Peyer's patch (tissue), 4 donors: ENCODE data around the gene RPS3A. TPM values are rescaled to one million over a fixed set of nuclear protein-coding genes. Genes with fewer than 3 reads are reported as not detected.

ENCODE experiments used
- DNase-seq, 3 donors: peaks; one replicate each; pipeline ENCODE4 v3.0.0-alpha.2; 2017 to 2019
- H3K27ac ChIP-seq, 4 donors: fragments of 200-600 bp; sonication (generic); one replicate each; pipeline ENCODE4 v1.5.1; 2016 to 2019
- H3K27me3 ChIP-seq, 2 donors: fragments of 200-600 bp; sonication (generic); one replicate each; pipeline ENCODE4 v1.5.1; 2019
- H3K36me3 ChIP-seq, 3 donors: fragments of 200-600 bp; sonication (generic); one replicate each; pipeline ENCODE4 v1.5.1; 2016 to 2019
- H3K4me1 ChIP-seq, 4 donors: fragments of 200-600 bp; sonication (generic); one replicate each; pipeline ENCODE4 v1.5.1; 2016 to 2019
- H3K4me3 ChIP-seq, 4 donors: fragments of 200-600 bp; sonication (generic); 1 replicate in 3 of 4; 2 replicates in 1 of 4; pipeline ENCODE4 v1.5.1; 2016 to 2019; ENCODE audit warnings: mild to moderate bottlenecking in 1 of 4
- H3K9me3 ChIP-seq, 4 donors: fragments of 200-600 bp; sonication (generic); one replicate each; pipeline ENCODE4 v1.5.1; 2016 to 2019; ENCODE audit warnings: mild to moderate bottlenecking in 1 of 4
- POLR2A ChIP-seq, 2 donors: fragments of 450-650 bp; IDR thresholded peaks; one replicate each; pipeline ENCODE4 v1.5.1; 2017; ENCODE audit warnings: antibody characterized with exemption in 2 of 2, mild to moderate bottlenecking in 2 of 2, moderate library complexity in 2 of 2
- total RNA-seq, 4 donors: library from RNA; depleted of rRNA; stranded (reverse); fragments of >200 nt; gene quantifications; one replicate each; pipeline ENCODE4 v1.1.0, GENCODE V29; 2016
- TF ChIP-seq, protein P1 (sequence below), 6 experiments: fragments of 450-650 bp in 4 of 6; fragments of 200-600 bp in 2 of 6; sonication (generic) in 1 of 6; IDR thresholded peaks; one replicate each; pipeline ENCODE4 v1.5.1; 2017 to 2019; ENCODE audit warnings: antibody characterized with exemption in 6 of 6, mild to moderate bottlenecking in 3 of 6, moderate library complexity in 1 of 6

RPS3A gene
- total RNA-seq, 4 donors from 2014 or later = 879 to 3,561 (median 1,074) TPM

- no peak overlapping the region for H3K27ac ChIP-seq
- H3K27me3 ChIP-seq = no peaks in the 10 kb centered on the region
- peaks cover 0 to 94% (median 0%) of the 10 kb centered on the region in 3 donors for H3K36me3 ChIP-seq
- no peaks in the 10 kb centered on the region for H3K4me1 ChIP-seq
- no peak for DNase-seq
- H3K4me3 ChIP-seq = no peak overlapping the region
- TF ChIP-seq POLR2A (IDR thresholded peaks at IDR 0.05) = no peak
- TF ChIP-seq, protein P1, sequence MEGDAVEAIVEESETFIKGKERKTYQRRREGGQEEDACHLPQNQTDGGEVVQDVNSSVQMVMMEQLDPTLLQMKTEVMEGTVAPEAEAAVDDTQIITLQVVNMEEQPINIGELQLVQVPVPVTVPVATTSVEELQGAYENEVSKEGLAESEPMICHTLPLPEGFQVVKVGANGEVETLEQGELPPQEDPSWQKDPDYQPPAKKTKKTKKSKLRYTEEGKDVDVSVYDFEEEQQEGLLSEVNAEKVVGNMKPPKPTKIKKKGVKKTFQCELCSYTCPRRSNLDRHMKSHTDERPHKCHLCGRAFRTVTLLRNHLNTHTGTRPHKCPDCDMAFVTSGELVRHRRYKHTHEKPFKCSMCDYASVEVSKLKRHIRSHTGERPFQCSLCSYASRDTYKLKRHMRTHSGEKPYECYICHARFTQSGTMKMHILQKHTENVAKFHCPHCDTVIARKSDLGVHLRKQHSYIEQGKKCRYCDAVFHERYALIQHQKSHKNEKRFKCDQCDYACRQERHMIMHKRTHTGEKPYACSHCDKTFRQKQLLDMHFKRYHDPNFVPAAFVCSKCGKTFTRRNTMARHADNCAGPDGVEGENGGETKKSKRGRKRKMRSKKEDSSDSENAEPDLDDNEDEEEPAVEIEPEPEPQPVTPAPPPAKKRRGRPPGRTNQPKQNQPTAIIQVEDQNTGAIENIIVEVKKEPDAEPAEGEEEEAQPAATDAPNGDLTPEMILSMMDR (IDR thresholded peaks at IDR 0.05) = no peak
- H3K9me3 ChIP-seq = no peaks in the 10 kb centered on the region
These were observed 43.3 kb downstream of the RPS3A start for GRCh38 chr4:151142758-151143157.

GRCh38 chr4:151143162-151143561 lies 43.7 kb downstream of the RPS3A start:
- H3K4me1 ChIP-seq = no peaks in the 10 kb centered on the region
- H3K27ac ChIP-seq = no peak overlapping the region
- no peaks in the 10 kb centered on the region for H3K27me3 ChIP-seq
- no peak overlapping the region for H3K4me3 ChIP-seq
- H3K9me3 ChIP-seq = no peaks in the 10 kb centered on the region
- no peak for DNase-seq
- TF ChIP-seq POLR2A (IDR thresholded peaks at IDR 0.05) = no peak
- TF ChIP-seq, protein P1 (IDR thresholded peaks at IDR 0.05) = no peak
- peaks cover 0 to 96% (median 0%) of the 10 kb centered on the region in 3 donors for H3K36me3 ChIP-seq

DNA sequence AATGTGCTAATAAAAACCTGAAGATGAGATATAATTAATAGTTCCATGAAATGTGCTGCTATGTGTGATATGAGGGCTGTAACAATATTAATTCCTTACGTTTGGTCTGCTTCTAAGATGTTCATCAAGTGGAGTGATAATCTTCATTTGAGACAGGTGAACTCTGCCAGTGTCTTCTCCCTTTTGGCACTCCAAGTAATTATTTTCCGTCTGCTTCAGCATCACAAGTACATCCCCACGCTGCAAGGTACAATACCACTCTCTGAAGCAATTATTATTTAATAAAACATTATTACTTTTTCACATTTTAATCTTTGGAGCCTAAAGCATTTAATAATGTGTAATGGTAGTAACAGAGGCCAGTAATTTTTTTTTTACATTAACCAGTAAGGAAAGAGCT lies 44.4 kb downstream of the RPS3A start:
- DNase-seq = no peak
- Histone ChIP-seq H3K9me3 (no peaks in the 10 kb centered on the region), H3K4me3 (no peak overlapping the region), H3K27me3 (no peaks in the 10 kb centered on the region), H3K4me1 (no peaks in the 10 kb centered on the region), H3K36me3 (peaks cover 0 to 96% (median 0%) of the 10 kb centered on the region in 3 donors), H3K27ac (no peak overlapping the region)
- TF ChIP-seq POLR2A (IDR thresholded peaks at IDR 0.05) = no peak
- TF ChIP-seq, protein P1 (IDR thresholded peaks at IDR 0.05) = no peak

DNA sequence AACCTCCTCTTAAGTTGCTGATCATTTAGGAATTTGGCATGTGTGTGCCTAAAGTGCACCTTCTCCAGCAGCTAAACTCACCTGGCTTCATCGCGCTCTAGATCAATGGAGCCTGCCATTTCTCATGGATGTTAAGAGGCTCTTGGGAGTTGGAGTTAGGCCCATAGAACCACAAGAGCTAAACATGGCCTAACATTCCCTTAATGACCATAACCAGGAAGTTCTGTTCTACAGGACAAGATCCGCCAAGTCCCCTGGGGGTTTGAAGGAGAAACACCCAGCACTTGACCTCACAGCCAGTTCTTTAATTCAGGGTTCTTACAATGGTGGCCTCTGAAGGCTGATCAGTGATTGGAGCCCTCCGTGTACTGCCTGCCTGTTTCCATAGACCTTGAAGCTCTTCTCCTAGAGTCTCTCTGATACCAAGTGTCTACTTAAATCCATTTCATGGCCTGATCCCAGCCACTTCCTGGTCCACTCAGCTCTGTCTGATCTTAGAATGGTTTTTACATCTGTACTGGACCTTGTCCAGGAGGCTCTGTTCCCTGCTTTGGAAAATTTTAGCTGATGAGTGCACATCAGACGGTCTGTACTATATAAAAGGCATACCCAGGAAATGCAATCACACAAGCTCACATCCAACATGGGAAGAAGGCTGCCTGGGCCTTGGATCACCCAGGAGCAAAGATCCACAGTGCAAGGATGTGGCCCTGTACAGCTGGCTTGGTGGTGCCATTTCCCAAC lies 45.1 kb downstream of the RPS3A start:
- no peak for TF ChIP-seq POLR2A (IDR thresholded peaks at IDR 0.05)
- TF ChIP-seq, protein P1 (IDR thresholded peaks at IDR 0.05) = no peak
- no peak overlapping the region for H3K27ac ChIP-seq
- no peaks in the 10 kb centered on the region for H3K27me3 ChIP-seq
- no peaks in the 10 kb centered on the region for H3K4me1 ChIP-seq
- H3K36me3 ChIP-seq = peaks cover 0 to 96% (median 0%) of the 10 kb centered on the region in 3 donors
- no peak for DNase-seq
- H3K9me3 ChIP-seq = no peaks in the 10 kb centered on the region
- no peak overlapping the region for H3K4me3 ChIP-seq

DNA sequence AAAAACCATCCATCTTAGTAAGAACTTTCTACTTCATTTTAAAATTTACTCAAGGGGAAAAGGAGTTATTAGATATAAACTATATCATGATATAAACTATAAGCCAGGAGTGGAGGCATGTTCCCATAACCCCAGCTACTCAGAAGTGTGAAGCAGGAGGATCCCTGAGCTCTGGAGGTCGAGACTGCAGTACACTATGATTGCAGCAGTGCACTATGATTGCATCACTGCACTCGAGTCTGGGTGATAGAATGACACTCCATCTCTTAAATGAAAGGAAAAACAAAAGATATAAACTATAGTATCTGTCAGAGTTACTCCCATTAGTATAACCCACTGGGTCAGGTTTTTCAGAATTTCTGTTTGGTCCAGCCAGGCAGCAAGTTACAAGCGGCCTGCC lies 47.6 kb downstream of the RPS3A start:
- Histone ChIP-seq H3K27me3 (no peaks in the 10 kb centered on the region), H3K4me1 (no peaks in the 10 kb centered on the region), H3K4me3 (no peak overlapping the region), H3K27ac (no peak overlapping the region), H3K9me3 (no peaks in the 10 kb centered on the region), H3K36me3 (peaks cover 0 to 80% (median 0%) of the 10 kb centered on the region in 3 donors)
- TF ChIP-seq, protein P1 (IDR thresholded peaks at IDR 0.05) = no peak
- TF ChIP-seq POLR2A (IDR thresholded peaks at IDR 0.05) = no peak
- no peak for DNase-seq
